GM21529 (cell line): ENCODE data around the gene CFHR1.
A peak's percentile ranks its signal among the peaks of the same experiment; 100 is the strongest.
"Not testable (repeated sequence)": the region's sequence is repeated elsewhere in the genome, so short reads cannot be mapped to it uniquely, and the experiment has no call there.

Source experiments
- ATAC-seq: cut with Tn5 transposase; IDR thresholded peaks from one replicate; pipeline ENCODE4 v1.9.1; 2021; ENCODE audit not compliant: unreplicated experiment

CFHR1 gene

GRCh38 chr1:196819531-196819930, at the start of gene CFHR1:
Gene CFHR1 (plus strand): TSS chr1:196819731. CDS start chr1:196819845, 114 bp downstream.
- ATAC-seq, result not testable (repeated sequence)

GRCh38 chr1:196769823-196770222, 49.7 kb upstream of the CFHR1 start:
- not testable (repeated sequence) for ATAC-seq

GRCh38 chr1:196773713-196774112, 45.8 kb upstream of the CFHR1 start:
- no peak for ATAC-seq

- ATAC-seq, result no peak
Measured at GRCh38 chr1:196774175-196774574, 45.4 kb upstream of the CFHR1 start.

GRCh38 chr1:196774603-196775002, 44.9 kb upstream of the CFHR1 start, which contains the start of gene CFHR3:
Gene CFHR3 (plus strand): TSS chr1:196774840. CDS start chr1:196774887, 47 bp downstream.
- ATAC-seq, result peak; percentile 91

- ATAC-seq, result no peak
Measured at GRCh38 chr1:196777603-196778002, 41.9 kb upstream of the CFHR1 start.

- no peak for ATAC-seq
Measured at GRCh38 chr1:196779093-196779492, 40.4 kb upstream of the CFHR1 start.

GRCh38 chr1:196791252-196791651, 28.3 kb upstream of the CFHR1 start:
- ATAC-seq, result not testable (repeated sequence)

GRCh38 chr1:196794103-196794502, 25.4 kb upstream of the CFHR1 start:
- ATAC-seq, result not testable (repeated sequence)

GRCh38 chr1:196797891-196798290, 21.6 kb upstream of the CFHR1 start:
- no peak for ATAC-seq

- not testable (repeated sequence) for ATAC-seq
Measured at GRCh38 chr1:196801920-196802319, 17.6 kb upstream of the CFHR1 start.

GRCh38 chr1:196808529-196809235, 10.8 kb upstream of the CFHR1 start:
- no peak for ATAC-seq

GRCh38 chr1:196817442-196817841, 2.1 kb upstream of the CFHR1 start:
- ATAC-seq, result not testable (repeated sequence)

- peak; percentile 99 for ATAC-seq
Measured at GRCh38 chr1:196827860-196828259, 8.3 kb downstream of the CFHR1 start.

- ATAC-seq, result not testable (repeated sequence)
Measured at GRCh38 chr1:196849613-196850492, 30.3 kb downstream of the CFHR1 start.

GRCh38 chr1:196856053-196856452, 36.5 kb downstream of the CFHR1 start:
- ATAC-seq, result no peak

- ATAC-seq, result no peak
Measured at GRCh38 chr1:196857188-196857587, 37.7 kb downstream of the CFHR1 start.

GRCh38 chr1:196858811-196859210, 39.3 kb downstream of the CFHR1 start:
- ATAC-seq, result no peak

- no peak for ATAC-seq
Measured at GRCh38 chr1:196860323-196860884, 40.9 kb downstream of the CFHR1 start.

GRCh38 chr1:196861429-196861828, 41.9 kb downstream of the CFHR1 start:
- ATAC-seq, result no peak

- no peak for ATAC-seq
Measured at GRCh38 chr1:196866974-196867373, 47.4 kb downstream of the CFHR1 start.

- no peak for ATAC-seq
Measured at GRCh38 chr1:196873385-196873784, 53.9 kb downstream of the CFHR1 start.
